Astrocyte of the cerebellum (primary cell): ENCODE measurements around the gene NCBP3.

Source experiments
- DNase-seq: peaks from one replicate; pipeline ENCODE4 v3.0.0-alpha.2; 2011; ENCODE audit warnings: low read depth
- H3K4me3 ChIP-seq: 2 replicates; pipeline ENCODE4 v1.5.1; 2011; ENCODE audit warnings: mild to moderate bottlenecking, low read depth, low read length, moderate library complexity
- in situ Hi-C: cut with HindIII; loops from 2 replicates; pipeline ENCODE4 v1.10.0; 2017; ENCODE audit warnings: low sequenced_read_pairs
- TF ChIP-seq, protein P1 (sequence below): IDR thresholded peaks from 2 replicates; pipeline ENCODE4 v1.5.1; 2012; ENCODE audit warnings: low read length, low read depth, moderate library complexity, mild to moderate bottlenecking; ENCODE audit errors: missing control alignments

NCBP3 gene

DNA sequence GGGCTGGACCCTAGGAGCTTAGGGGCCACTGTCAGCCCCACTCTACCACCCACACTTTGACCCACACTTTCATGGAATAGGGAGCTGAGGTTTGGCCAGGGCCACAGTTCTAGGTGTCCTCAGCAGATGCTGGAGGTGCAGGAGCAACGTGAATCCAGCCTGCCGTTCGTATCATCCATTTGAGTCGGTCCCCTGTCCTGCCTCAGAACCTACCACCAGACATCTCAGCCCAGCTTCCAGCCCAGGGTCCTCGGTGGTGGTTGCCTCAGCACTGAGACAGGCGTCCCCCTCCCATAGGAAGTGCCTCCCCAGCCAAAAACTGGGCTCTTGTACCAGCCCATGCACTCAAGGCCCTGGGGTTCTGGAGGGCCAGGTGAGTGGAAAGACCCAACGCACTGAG, 44.7 kb downstream of the NCBP3 start:
- no peak overlapping the region for H3K4me3 ChIP-seq
- TF ChIP-seq, protein P1, sequence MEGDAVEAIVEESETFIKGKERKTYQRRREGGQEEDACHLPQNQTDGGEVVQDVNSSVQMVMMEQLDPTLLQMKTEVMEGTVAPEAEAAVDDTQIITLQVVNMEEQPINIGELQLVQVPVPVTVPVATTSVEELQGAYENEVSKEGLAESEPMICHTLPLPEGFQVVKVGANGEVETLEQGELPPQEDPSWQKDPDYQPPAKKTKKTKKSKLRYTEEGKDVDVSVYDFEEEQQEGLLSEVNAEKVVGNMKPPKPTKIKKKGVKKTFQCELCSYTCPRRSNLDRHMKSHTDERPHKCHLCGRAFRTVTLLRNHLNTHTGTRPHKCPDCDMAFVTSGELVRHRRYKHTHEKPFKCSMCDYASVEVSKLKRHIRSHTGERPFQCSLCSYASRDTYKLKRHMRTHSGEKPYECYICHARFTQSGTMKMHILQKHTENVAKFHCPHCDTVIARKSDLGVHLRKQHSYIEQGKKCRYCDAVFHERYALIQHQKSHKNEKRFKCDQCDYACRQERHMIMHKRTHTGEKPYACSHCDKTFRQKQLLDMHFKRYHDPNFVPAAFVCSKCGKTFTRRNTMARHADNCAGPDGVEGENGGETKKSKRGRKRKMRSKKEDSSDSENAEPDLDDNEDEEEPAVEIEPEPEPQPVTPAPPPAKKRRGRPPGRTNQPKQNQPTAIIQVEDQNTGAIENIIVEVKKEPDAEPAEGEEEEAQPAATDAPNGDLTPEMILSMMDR = no peak
- DNase-seq = no peak
- in situ Hi-C loops = no loop called here

DNA sequence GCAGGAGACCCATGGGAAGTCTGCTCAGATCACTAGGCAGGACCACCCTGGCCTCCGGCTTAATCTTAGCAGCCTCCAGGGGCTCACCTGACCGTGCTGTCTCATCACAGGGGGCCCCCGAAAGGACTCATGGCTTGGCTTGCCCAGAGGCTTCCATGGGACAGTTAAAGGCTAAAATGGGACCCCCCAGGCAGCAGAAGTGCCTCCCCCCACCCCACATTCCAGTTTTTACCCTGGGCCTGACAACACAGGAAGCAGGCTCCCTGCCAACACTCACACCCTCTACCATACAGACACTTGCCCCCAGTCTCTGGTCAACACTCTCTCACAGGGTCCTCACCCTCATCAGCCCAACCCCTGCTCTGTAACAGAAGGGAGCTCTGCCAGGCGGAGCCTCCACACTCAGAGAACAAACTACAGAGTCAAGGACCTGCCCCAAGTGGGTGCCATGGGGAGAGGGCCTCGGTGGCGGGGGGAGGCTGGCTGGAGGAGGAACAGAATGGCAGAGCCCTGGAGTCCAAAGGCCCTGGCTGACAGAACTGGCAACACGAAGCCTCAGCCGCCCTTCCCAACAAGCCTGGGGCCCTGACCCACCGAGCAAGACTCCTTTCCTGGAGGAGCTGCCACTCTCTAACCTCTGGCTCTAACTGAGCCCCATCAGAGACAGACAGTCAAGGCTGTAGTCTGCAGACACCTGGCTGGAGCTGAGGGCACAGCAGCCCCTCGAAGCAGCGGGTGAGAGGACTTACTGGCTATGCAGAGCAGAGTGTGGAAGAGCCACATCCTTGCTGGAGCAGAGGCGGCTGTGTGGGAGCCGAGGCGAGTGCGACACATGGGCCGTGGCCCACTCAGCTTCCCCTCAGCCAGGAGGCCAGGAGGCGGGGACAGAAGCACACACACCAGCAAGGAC, 45.4 kb downstream of the NCBP3 start, which contains the start of gene ITGAE:
Gene ITGAE (minus strand): TSS at position 827 of the 910 bp plus-strand sequence. CDS start 44 bp downstream, at position 783.
- no peak within 1 kb of the TSS for H3K4me3 ChIP-seq
- TF ChIP-seq, protein P1 = no peak
- DNase-seq = no peak
- in situ Hi-C loops = no loop called here

DNA sequence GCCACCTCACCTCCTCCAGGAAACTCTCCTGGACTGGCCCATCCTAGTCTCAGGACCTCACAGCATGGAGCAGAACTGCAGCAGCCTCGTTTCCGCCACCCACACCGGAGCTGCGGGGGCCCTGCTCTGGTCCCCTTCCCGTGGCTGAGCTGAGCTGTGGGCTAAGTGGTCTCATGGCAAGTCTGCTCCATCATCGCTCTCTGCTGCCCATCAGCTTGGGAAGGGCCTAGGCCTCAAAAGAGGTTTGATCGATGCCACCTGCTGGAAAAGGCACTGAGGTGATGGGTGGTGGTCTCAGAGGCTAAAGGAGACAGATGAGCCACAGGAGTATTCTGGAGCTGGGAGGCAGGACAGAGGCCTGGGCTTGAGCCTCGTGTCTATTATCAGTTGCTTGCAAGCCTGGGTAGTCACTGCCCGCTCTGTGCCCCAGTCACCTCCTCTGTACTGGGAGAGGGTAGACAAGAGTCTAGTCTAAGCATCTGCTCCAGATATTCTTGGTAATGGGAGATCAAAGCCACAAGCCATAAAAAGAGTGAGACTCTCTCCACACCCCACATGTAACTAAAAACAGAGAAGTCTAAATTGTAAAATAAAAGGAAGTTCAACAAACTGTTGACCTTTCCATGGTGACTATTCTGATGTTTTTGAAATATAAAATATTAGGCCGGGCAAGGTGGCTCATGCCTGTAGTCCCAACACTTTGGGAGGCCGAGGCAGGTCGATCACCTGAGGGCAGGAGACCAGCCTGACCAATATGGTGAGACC, 46.7 kb downstream of the NCBP3 start:
- no peak for DNase-seq
- no peak overlapping the region for H3K4me3 ChIP-seq
- TF ChIP-seq, protein P1 = no peak
- in situ Hi-C loops = no loop called here

DNA sequence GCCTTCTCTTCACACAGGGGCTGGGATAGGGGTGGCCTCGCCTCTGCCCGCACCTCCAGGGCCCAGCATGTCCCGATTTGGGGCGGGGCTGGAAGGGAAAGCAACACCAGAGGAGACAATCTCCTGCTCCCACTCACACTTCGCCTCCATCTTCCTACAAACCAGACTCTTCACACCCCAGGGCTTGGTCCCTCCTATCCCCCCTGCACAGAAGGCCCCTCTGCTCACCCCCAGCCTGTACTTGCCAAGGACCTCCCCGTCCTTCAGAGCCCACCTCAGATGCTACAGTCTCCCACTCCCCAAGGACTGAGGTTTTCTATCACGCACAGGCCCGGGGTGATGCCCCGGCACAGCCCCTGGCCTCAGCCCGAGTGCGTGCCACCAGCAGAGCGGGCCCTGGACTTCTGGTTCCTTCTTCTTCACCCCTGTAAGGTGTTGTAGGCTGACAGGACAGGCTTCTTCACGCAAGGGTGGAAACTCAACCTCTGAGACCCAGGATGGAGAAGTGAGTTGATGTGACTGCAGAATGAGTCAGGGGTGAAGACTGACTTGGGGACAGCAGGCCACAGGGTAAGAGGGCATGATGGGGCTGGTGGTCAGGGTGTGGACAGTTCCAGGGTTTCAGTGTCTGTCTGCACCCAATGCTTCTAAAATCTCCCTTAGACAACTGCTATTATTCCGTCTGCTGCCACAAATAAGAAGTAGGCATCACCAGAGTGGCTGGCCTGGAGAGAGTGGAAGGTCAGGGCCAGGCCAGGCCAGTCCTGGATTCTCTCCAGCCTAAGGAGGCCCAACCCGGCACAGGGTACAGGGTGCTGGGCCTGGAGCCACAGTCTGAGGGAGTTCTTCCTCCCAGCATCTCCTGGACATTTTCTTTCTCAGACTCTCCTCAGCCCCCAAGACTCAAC, 47.5 kb downstream of the NCBP3 start:
- DNase-seq = no peak
- in situ Hi-C loops = no loop called here
- no peak overlapping the region for H3K4me3 ChIP-seq
- TF ChIP-seq, protein P1 = no peak

DNA sequence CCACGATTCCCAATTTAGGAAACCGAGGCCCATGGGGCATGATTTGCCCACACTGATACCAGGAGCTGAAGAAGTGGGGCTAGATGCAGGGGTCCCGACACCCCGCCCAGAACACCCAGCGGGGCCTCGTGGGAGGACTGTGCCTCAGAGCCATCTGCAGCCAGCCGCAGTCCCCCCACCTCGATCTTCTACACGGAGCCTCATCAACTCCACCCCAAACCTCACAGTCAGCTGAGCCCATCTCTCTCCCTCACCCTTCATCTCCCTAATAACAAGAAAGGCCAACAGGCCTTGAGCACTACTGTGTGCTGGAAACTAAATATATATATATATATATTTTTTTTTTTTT, 49.2 kb downstream of the NCBP3 start:
- in situ Hi-C loops = no loop called here

More for the DNA sequence above, 49.2 kb downstream of the NCBP3 start:
- DNase-seq = no peak
- no peak overlapping the region for H3K4me3 ChIP-seq
- TF ChIP-seq, protein P1 = no peak
